WTC11 (cell line): ENCODE results near the gene TRPC4AP.

Experiments used
- ATF1 ChIP-seq: sonication (generic); formaldehyde crosslinking; IDR thresholded peaks from 2 replicates; pipeline ENCODE4 v1.8.1; 2023; ENCODE audit warnings: mild to moderate bottlenecking, moderate library complexity, missing genetic modification reagents
- ELF4 ChIP-seq: sonication (generic); formaldehyde crosslinking; IDR thresholded peaks from 2 replicates; pipeline ENCODE4 v1.8.1; 2022; ENCODE audit warnings: low read depth, mild to moderate bottlenecking, moderate library complexity, missing genetic modification reagents
- ETV6 ChIP-seq: sonication (generic); formaldehyde crosslinking; IDR thresholded peaks from 2 replicates; pipeline ENCODE4 v1.8.1; 2022; ENCODE audit warnings: mild to moderate bottlenecking, missing genetic modification reagents
- FOXJ3 ChIP-seq: sonication (generic); formaldehyde crosslinking; IDR thresholded peaks from 2 replicates; pipeline ENCODE4 v1.9.0; 2021; ENCODE audit warnings: missing genetic modification reagents, mild to moderate bottlenecking, borderline replicate concordance
- NFYB ChIP-seq: sonication (generic); formaldehyde crosslinking; conservative IDR thresholded peaks from 2 replicates; pipeline ENCODE4 v1.8.0; 2022; ENCODE audit warnings: low read depth, missing genetic modification reagents
- TF ChIP-seq, protein P1 (sequence below): fragments of 200-600 bp; IDR thresholded peaks from 2 replicates; pipeline ENCODE4 v1.8.0; 2022; ENCODE audit warnings: antibody characterized with exemption
- TF ChIP-seq, protein P2 (sequence below): sonication (generic); formaldehyde crosslinking; IDR thresholded peaks from 2 replicates; pipeline ENCODE4 v1.8.1; 2023; ENCODE audit warnings: mild to moderate bottlenecking, missing genetic modification reagents, moderate library complexity

DNA sequence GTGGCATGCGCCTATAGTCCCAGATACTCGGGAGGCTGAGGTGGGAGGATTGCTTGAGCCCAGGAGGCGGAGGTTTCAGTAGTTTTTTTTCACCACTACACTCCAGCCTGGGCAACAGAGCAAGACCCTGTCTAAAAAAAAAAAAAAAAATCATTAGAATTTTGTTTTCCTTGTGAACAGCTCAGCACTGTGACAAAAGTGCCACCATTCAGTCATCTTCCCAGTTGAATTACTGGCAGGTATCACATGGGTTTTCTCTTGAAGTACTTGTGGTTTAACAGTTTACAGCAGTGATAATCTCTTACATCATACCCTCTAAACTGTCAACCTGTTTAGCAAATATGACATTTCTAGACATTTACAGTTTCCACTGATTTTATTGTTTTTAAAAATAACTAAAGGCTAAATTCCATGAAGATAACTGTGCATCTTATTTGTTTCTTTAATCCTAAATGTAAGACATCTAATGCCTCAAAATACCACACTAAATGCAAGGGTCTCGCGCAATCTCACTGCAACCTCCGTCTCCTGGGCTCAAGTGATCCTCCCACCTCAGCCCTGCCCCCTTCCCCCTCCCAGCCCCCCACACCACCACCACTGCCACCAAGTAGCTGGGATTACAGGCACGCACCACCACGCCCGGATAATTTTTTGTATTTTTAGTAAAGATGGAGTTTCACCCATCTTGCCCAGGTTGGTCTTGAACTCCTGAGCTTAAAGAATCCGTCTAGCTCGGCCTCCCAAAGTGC, 7.0 kb downstream of the TRPC4AP start:
- TF ChIP-seq, protein P1, sequence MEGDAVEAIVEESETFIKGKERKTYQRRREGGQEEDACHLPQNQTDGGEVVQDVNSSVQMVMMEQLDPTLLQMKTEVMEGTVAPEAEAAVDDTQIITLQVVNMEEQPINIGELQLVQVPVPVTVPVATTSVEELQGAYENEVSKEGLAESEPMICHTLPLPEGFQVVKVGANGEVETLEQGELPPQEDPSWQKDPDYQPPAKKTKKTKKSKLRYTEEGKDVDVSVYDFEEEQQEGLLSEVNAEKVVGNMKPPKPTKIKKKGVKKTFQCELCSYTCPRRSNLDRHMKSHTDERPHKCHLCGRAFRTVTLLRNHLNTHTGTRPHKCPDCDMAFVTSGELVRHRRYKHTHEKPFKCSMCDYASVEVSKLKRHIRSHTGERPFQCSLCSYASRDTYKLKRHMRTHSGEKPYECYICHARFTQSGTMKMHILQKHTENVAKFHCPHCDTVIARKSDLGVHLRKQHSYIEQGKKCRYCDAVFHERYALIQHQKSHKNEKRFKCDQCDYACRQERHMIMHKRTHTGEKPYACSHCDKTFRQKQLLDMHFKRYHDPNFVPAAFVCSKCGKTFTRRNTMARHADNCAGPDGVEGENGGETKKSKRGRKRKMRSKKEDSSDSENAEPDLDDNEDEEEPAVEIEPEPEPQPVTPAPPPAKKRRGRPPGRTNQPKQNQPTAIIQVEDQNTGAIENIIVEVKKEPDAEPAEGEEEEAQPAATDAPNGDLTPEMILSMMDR, result no peak
- TF ChIP-seq FOXJ3 (CRISPR knock-in tag) (no peak), ATF1 (no peak), ETV6 (no peak), NFYB (CRISPR knock-in tag) (no peak), ELF4 (no peak)
- TF ChIP-seq, protein P2, sequence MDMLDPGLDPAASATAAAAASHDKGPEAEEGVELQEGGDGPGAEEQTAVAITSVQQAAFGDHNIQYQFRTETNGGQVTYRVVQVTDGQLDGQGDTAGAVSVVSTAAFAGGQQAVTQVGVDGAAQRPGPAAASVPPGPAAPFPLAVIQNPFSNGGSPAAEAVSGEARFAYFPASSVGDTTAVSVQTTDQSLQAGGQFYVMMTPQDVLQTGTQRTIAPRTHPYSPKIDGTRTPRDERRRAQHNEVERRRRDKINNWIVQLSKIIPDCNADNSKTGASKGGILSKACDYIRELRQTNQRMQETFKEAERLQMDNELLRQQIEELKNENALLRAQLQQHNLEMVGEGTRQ (CRISPR knock-in tag), result no peak
